Measurements from ENCODE around the gene PCDHA1. TPM values are rescaled to one million over a fixed set of nuclear protein-coding genes. Genes with fewer than 3 reads are reported as not detected.

Gene PCDHA1
- total RNA-seq, 1 experiment from 2014 or later = 0.45 TPM

DNA sequence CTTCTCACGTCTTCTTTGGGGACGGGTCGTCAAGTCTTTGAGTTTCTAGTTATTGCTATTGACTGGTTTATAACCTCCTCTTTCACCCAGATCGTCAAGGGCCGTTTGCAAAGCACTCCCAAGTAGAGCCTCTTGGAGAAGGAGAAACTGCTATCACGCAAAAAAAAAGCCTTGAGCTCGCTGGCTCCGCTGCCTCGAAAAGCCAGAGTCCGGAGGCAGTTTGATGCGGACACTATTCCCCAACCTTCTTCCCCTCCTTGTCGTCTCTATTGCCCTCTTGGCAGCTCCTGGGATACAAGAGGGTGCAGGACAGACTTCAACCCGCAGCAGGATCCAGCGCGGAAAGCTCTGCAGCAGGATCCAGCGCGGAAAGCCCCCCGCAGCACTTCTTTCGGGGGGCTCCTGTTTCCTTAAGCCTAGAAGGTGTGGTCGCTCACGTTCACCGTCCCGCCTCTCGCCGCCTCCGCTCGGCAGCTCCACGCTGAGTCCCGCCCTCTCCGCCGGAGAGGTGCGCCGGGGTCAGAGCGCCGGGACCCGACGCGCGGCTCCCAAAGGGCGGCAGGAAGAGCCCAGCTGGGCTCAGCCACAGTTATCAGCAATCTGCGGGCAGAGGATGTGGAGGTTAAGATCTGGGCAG, 140.0 kb downstream of the PCDHA1 start, which contains the start of gene PCDHAC1:
PCDHAC1 (plus strand) TSS at position 494 of the 637 bp plus-strand sequence. CDS start 594 bp downstream, outside the sequence.
- no peak for DNase-seq (ENCODE audit: low spot score)
- no peak for TF ChIP-seq EZH2 (IDR thresholded peaks at IDR 0.05; ENCODE audit: borderline replicate concordance, low read depth, low read length, poor library complexity, severe bottlenecking)
- TF ChIP-seq, protein P1, sequence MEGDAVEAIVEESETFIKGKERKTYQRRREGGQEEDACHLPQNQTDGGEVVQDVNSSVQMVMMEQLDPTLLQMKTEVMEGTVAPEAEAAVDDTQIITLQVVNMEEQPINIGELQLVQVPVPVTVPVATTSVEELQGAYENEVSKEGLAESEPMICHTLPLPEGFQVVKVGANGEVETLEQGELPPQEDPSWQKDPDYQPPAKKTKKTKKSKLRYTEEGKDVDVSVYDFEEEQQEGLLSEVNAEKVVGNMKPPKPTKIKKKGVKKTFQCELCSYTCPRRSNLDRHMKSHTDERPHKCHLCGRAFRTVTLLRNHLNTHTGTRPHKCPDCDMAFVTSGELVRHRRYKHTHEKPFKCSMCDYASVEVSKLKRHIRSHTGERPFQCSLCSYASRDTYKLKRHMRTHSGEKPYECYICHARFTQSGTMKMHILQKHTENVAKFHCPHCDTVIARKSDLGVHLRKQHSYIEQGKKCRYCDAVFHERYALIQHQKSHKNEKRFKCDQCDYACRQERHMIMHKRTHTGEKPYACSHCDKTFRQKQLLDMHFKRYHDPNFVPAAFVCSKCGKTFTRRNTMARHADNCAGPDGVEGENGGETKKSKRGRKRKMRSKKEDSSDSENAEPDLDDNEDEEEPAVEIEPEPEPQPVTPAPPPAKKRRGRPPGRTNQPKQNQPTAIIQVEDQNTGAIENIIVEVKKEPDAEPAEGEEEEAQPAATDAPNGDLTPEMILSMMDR (conservative IDR thresholded peaks at IDR 0.05; ENCODE audit: low read depth, low read length) = no peak
- Histone ChIP-seq H3K27me3 (replicated peaks; ENCODE audit: insufficient read depth, low read depth, low read length, poor library complexity) (no peaks in the 10 kb centered on the region), H3K4me3 (ENCODE audit: low read depth, low read length, poor library complexity, severe bottlenecking) (peak within 1 kb of the TSS; percentile 73), H3K4me1 (ENCODE audit: insufficient read depth, low read length, poor library complexity, severe bottlenecking) (peaks cover 6% of the 10 kb centered on the region), H3K9me3 (ENCODE audit: low read depth, low read length, poor library complexity, severe bottlenecking) (no peaks in the 10 kb centered on the region), H3K36me3 (ENCODE audit: insufficient read depth, low read length, poor library complexity, severe bottlenecking) (no peaks in the 10 kb centered on the region), H3K27ac (ENCODE audit: low read depth, low read length, poor library complexity, severe bottlenecking) (peak within 1 kb of the TSS; percentile 47)
- BruUV-seq (replicated peaks) = no TSS peak
- CTCF ChIA-PET = interaction anchor here (0.6 to 3.0 kb wide), 6 partner anchors 47 to 115 kb away, joined by 3 to 67 read pairs (median 8); no protein-coding TSS in a partner anchor
- POLR2A ChIA-PET (ENCODE audit: low non-redundant PET) = interaction anchor here (1.0 kb wide), 1 partner anchor 78 kb away, joined by 4 read pairs; no protein-coding TSS in a partner anchor
- intact Hi-C loops (cut with micrococcal nuclease; ENCODE audit: unreplicated experiment) = loop anchor here (1.0 kb wide), 1 partner anchor 114 kb away; no protein-coding TSS in a partner anchor

- intact Hi-C loops (cut with micrococcal nuclease; ENCODE audit: unreplicated experiment) = loop anchor here (1.0 kb wide), 1 partner anchor 114 kb away; no protein-coding TSS in a partner anchor
- Histone ChIP-seq H3K36me3 (ENCODE audit: insufficient read depth, low read length, poor library complexity, severe bottlenecking) (no peaks in the 10 kb centered on the region), H3K27me3 (replicated peaks; ENCODE audit: insufficient read depth, low read depth, low read length, poor library complexity) (no peaks in the 10 kb centered on the region), H3K4me3 (ENCODE audit: low read depth, low read length, poor library complexity, severe bottlenecking) (peak overlapping the region; percentile 73), H3K27ac (ENCODE audit: low read depth, low read length, poor library complexity, severe bottlenecking) (peak overlapping the region; percentile 47), H3K9me3 (ENCODE audit: low read depth, low read length, poor library complexity, severe bottlenecking) (no peaks in the 10 kb centered on the region), H3K4me1 (ENCODE audit: insufficient read depth, low read length, poor library complexity, severe bottlenecking) (peaks cover 6% of the 10 kb centered on the region)
- ChIA-PET CTCF (interaction anchor here (0.6 to 3.0 kb wide), 6 partner anchors 51 to 114 kb away, joined by 3 to 67 read pairs (median 8); no protein-coding TSS in a partner anchor), POLR2A (ENCODE audit: low non-redundant PET) (interaction anchor here (0.7 to 1.0 kb wide), 2 partner anchors 40 to 78 kb away, joined by 4 to 7 read pairs; no protein-coding TSS in a partner anchor)
- TF ChIP-seq, protein P1 (conservative IDR thresholded peaks at IDR 0.05; ENCODE audit: low read depth, low read length) = peak; percentile 98
- TF ChIP-seq EZH2 (IDR thresholded peaks at IDR 0.05; ENCODE audit: borderline replicate concordance, low read depth, low read length, poor library complexity, severe bottlenecking) = no peak
- DNase-seq (ENCODE audit: low spot score) = peak; percentile 95
- no TSS peak for BruUV-seq (replicated peaks)
Measured at GRCh38 chr5:140926443-140927227, 140.7 kb downstream of the PCDHA1 start.

- DNase-seq (ENCODE audit: low spot score) = peak; percentile 16
- TF ChIP-seq, protein P1 (conservative IDR thresholded peaks at IDR 0.05; ENCODE audit: low read depth, low read length) = no peak
- no peak for TF ChIP-seq EZH2 (IDR thresholded peaks at IDR 0.05; ENCODE audit: borderline replicate concordance, low read depth, low read length, poor library complexity, severe bottlenecking)
- CTCF ChIA-PET = interaction anchor here (0.6 to 3.0 kb wide), 4 partner anchors 51 to 113 kb away, joined by 6 to 67 read pairs (median 8); no protein-coding TSS in a partner anchor
Measured at GRCh38 chr5:140927228-140927573, 141.3 kb downstream of the PCDHA1 start.

More at GRCh38 chr5:140927228-140927573, 141.3 kb downstream of the PCDHA1 start:
- Histone ChIP-seq H3K4me1 (ENCODE audit: insufficient read depth, low read length, poor library complexity, severe bottlenecking) (peaks cover 6% of the 10 kb centered on the region), H3K4me3 (ENCODE audit: low read depth, low read length, poor library complexity, severe bottlenecking) (peak overlapping the region; percentile 73), H3K9me3 (ENCODE audit: low read depth, low read length, poor library complexity, severe bottlenecking) (no peaks in the 10 kb centered on the region), H3K27me3 (replicated peaks; ENCODE audit: insufficient read depth, low read depth, low read length, poor library complexity) (no peaks in the 10 kb centered on the region), H3K27ac (ENCODE audit: low read depth, low read length, poor library complexity, severe bottlenecking) (peak overlapping the region; percentile 47), H3K36me3 (ENCODE audit: insufficient read depth, low read length, poor library complexity, severe bottlenecking) (no peaks in the 10 kb centered on the region)
- intact Hi-C loops (cut with micrococcal nuclease; ENCODE audit: unreplicated experiment) = no loop called here
- POLR2A ChIA-PET (ENCODE audit: low non-redundant PET) = interaction anchor here (0.7 kb wide), 1 partner anchor 41 kb away, joined by 7 read pairs; no protein-coding TSS in a partner anchor
- no TSS peak for BruUV-seq (replicated peaks)

Measured in A673 (cell line).